DMS153 (cell line): ENCODE data around the gene SYT14.
"Not testable (repeated sequence)": the region's sequence is repeated elsewhere in the genome, so short reads cannot be mapped to it uniquely, and the experiment has no call there.

Experiments used
- DNase-seq: peaks from one replicate; lab custom pipeline; 2025; lab: John Stamatoyannopoulos, UW

SYT14 gene

DNA sequence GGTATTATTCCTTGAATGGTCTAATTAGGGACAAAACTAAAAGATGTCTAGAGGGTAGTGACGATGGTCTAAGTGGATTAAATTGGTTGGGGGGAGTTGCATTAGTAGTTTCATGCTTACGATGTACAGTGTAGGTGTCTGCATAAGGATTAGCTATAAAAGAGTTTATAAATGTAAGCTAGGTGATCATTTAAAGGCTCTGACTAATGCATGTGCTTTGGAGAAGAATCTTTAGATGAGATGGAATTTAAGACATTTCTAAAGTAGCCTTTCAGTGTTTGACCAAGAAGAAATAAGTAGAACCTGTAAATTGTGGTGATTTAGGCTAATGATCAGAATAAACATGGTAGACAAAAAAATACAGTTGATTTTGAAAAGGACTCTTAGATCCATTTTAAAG, 7.4 kb downstream of the SYT14 start:
- DNase-seq, result no peak

DNA sequence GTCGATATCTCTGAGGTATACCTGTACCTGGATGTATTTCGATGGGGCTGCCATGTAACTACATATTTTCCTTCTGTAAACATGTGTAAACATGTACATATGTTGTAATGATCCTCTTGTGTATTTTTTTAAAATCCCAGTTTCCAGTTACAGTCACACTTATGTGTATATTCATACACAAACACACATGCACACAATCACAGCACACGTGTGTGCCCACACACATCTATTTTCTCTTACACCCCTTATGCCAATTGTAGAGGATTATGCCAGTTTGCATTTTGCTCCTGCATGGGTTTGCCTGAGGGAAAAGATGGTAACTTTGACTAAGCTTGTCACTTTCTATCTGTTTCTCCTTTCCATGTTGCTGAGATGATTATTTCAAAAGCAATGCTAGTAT, 10.1 kb downstream of the SYT14 start:
- DNase-seq, result no peak

DNA sequence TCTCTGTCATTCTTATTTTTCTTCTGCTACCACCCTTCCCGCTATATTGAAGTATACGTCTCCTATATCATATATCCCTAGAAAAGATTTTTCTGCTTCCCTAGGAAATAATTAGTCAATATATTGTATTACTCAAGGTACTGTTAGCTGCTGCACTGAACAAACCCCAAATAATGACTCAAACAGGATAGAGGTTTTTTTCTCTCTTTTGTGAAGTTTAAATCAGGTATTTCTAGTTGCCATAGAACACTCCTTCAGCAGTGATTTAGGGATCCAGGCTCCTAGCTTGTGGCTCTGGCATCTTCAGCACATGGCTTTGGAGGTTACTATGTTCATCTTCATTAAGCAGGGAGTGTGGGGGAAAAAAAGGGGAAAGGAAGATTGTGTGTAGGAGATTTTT, 18.1 kb downstream of the SYT14 start:
- no peak for DNase-seq

DNA sequence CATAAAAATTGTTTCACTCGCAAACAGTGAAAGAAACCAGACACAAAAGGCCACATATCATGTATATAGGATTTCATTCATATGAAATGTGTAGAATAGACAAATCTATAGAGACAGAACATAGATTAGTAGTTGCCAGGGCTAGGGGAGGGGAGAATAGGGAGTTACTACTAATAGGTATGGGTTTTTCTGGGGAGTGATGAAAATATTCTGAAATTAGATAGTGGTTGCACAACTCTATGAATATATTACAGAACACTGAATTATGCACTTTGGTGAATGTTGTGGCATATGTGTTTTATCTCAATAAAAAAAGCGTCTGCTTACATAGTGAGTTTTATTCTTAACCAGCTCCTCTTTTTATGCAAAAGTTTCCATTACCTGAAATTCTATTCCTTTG, 21.6 kb downstream of the SYT14 start:
- DNase-seq, result no peak

DNA sequence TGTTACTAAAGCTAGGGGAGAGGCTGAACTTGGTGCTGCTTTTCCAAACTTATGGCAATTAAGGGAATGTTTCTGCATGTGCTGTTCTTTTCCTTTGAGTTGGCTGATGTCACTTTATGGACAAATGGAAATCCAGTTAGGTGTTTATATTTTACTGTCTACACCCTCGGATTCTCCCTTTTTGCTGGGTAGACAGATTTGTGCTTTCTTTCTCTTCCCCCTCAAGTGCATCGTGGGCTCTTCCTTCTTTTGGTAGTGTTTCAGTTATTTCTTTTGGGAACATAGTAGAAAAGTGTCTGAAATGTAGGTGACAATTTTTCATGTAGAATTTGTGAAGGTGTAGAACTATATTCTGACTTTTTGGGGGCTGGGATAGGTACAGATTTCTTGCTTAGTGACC, 22.9 kb downstream of the SYT14 start:
- DNase-seq, result no peak

DNA sequence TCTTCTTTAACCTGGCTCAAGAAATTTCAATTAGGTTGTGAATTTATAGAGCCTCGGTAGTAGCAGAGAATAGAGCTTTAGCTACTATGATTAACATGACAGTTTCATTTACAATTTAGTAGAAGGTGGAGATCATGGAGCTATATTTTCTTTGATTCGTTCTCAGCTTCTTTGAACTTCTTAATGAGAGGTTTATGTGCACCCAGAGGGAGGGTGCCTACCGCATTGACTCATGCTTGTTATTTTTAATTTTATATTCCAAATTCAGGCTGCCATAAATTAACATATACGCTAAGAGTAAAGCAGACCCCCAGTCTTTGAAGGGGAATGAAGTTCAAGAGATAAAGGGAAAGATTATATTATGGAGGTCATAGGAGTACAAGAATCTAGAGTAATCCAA, 24.4 kb downstream of the SYT14 start:
- DNase-seq, result no peak

DNA sequence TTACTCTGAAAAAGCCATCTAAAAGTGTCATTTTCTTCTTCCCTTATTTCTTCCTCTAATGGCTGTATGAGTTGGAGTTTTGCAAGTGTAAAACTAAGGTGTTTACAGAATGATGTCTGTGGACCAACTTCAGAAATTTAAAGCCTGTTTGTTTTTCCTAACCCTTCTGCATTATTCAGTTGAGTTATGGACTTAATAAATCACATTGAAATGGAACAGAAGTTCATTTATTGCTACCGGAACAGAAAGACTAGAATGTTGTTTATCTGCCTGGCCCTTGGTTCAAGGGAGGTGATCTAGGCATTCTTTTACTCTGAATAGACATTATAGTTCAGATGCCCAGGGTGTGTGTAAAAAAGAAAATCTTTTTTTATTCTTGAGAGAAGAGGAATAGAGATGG, 24.8 kb downstream of the SYT14 start:
- DNase-seq, result no peak

DNA sequence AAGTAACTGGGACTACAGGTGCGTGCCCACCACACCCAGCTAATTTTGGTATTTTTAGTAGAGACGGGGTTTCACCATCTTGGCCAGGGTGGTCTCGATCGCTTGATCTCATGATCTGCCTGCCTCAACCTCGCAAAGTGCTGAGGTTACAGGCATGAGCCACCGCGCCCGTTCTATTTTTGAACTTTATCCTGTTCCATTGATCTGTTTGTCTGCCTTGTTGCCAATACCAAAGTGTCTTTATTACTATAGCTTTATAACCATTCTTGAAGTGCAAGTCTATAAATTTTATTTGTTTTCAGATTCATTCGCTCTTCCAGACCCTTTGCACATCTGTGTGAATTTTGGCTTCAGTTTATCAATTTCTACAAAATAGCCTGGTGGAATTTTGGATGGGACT, 28.0 kb downstream of the SYT14 start:
- DNase-seq, result no peak

DNA sequence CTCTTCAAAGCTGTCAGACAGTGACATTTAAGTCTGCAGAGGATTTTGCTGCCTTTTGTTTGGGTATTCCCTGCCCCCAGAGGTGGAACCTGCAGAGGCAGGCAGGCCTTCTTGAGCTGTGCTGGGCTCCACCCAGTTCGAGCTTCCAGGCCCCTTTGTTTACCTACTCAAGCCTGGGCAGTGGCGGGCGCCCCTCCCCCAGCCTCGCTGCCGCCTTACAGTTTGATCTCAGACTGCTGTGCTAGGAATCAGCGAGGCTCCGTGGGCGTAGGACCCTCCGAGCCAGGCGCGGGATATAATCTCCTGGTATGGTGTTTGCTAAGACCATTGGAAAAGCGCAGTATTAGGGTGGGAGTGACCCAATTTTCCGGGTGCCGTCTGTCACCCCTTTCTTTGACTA, 40.7 kb downstream of the SYT14 start:
- not testable (repeated sequence) for DNase-seq

DNA sequence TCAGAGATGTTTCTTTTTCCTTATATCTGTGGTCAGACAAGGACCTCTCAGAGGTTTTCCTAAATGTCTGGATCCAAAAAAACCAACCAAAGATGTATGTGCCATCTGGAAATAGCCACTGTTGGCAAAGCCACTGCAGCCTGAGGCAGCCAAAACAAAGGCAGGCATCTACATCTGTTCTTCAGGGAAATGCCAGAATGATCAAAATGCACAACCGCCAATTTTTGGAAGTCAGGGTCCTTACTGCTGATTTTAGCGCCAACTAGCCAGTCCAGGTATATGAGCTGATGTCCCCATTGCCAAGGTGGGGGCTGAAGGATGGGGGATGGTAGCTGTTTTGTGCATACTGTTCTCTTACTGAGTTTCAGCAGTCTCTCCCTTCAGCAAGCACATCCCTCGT, 45.9 kb downstream of the SYT14 start:
- DNase-seq, result no peak

DNA sequence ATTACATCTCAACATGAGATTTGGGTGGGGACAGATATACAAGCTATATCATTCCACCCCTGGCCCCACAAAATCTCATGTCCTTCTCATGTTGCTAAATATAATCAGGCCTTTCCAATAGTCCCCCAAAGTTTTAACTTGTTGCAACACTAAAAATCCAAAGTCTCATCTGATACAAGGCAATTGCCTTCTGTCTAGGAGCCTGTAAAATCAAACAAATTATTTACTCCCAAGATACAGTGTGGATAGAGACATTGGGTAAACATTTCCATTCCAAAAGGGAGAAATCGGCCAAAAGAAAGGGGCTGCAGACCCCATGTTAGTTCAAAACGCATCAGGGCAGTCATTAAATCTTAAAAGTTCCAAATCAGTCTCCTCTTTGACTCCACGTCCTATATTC, 47.0 kb downstream of the SYT14 start:
- DNase-seq, result no peak

DNA sequence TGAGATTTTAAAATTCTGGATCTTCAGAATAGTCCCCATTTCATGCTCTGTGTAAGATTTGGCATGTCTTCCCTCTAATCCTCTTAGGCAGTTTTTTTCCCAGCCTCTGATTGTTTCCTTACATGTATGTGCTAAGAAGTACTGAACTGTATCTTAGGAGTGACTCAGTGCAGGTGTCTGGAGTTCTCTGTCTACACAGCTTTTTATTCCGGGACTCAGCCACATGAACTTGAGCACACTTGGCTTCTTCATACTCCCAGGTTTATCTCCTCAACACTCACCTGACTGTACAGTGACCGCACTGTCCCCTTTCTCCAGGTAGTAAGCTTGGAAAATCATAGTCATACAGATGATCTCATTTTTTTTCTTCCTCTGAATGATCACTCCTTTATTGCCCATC, 50.7 kb downstream of the SYT14 start:
- DNase-seq, result no peak

DNA sequence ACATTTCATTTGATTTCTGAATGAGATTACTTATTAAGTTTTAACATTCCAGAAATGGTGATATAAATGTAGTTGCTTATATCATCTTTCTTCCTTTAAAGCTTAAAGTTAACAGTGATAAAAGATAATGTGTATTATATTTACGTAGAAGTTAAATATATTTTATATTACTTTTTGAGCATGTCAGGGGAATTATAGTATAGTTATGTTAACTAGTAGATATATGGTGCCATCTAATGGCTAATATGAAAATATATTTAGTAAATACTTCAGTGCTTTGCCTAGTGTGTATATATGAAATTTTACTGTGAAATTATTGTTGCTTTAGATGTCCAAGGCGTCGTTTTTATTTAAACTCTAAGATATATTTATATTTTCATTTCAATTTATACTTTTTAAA, 51.5 kb downstream of the SYT14 start:
- DNase-seq, result peak; percentile 36

DNA sequence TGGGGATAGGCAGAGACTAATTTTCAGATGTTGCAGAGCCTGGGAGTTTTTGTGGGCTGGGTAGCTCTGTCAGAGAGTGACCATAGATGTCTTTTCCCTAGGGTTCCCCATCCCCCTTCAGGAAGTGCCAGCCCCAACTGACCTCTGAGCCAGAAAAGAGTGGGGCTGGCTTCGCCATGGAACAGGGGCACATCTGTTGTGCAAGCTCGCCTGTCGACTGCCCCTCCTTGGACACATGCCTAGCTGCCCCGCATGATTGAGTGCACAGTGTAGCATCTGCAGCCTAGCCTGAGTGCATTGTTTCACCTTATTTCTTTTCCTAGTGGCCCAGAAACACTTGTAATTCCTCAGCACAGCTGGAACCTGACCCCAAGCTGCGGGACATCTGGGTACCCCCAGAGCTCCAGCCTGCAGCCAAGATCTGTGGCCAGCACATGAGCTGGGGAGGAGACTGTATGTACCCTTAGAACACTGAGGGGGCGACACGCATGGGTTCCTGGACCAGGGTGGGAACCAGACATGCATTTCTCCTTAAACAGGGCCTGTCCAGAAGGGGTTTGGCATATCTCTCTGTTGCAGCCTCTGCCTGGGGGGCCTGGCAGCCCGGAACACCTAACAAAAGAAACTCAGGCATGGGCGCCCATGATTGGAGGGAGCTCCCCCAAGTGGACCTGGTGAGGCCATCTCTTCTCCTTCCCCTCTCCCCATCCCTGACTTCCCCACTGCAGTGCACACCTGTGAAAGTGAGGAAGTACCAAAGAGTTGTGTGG, 55.2 kb downstream of the SYT14 start:
- DNase-seq, result no peak

DNA sequence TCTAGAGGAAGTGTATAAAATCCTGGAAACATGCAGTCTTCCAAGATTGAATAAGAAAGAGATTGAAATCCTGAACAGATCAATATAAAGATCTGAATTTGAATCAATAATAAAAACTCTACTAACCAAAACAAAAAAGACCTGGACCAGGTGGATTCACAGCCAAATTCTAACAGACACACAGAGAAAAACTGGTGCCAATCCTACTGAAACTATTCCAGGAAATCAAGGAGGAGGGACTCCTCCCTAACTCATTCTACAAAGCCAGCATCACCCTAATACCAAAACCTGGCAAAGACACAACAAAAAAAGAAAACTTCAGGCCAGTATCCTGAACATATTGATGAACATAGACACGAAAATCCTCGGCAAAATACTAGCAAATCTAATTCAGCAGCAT, 58.3 kb downstream of the SYT14 start:
- DNase-seq, result no peak

DNA sequence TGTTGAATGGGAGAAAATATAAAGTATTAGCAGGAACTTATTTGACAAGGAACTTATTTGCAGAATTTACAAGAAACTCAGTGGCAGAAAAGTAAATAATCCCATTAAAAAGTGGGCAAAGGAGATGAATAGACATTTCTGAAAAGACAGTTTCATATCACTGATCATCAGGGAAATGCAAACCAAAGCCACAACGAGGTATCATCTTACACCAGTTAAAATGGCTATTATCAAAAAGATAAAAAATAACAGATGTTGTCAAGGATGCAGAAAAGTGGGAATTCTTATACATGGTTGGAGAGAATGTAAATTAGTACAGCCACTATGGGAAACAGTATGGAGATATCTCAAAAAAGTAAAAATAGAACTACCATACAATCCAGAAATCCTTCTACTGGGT, 61.0 kb downstream of the SYT14 start:
- no peak for DNase-seq

DNA sequence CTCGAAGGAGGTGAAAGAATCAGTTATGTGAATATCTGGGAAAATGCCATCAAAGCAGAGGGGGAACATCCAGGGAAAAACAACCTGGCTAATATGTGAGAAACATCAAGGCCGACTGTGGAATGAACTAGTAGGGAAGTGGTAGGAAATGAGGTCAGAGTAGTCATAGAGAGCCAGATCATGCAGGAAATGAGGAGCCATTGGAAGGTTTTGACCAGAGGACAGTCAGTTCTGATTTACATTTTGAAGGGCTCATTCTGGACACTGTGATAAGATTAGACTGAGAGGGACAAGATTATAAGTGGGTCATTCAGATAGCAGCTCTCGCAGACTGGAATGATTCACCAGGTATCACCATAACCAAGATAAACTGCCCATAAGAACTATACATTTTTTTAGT, 63.7 kb downstream of the SYT14 start:
- no peak for DNase-seq

DNA sequence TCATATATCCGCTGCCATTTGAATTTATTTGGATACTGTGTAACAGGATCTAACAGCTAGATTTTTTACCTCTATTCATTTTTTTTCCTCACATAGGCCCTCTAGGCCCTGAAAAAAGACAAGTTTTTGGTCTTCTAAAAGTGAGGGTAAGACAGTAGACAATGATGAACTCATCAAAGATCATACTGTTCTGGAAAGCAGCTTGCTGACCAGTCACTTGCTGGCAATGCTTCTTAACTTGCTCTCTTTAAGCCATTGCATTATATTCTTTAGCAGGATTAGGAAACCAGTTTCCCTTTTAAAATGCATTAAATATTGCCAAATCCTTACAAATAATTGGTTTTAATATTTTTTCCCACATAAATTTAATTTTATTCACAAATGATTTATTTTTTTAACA, 65.5 kb downstream of the SYT14 start:
- no peak for DNase-seq

DNA sequence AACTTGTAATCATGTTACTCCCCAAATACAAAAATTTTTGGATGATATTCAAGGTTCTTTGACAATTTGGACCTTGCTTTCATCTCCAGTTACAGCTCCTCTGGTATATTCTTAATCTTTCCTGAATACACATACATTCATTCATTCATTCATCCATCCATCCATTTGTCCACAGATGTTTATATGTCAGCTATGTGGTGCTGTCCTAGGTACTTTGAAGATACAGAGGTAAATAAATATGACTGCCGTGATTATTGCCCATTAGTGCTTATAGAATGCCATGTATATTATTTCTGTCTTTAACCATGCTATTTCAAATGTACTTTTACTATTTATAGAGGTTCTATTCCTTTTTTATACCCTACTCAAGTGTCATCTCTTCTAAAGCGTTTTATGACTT, 72.1 kb downstream of the SYT14 start:
- no peak for DNase-seq

DNA sequence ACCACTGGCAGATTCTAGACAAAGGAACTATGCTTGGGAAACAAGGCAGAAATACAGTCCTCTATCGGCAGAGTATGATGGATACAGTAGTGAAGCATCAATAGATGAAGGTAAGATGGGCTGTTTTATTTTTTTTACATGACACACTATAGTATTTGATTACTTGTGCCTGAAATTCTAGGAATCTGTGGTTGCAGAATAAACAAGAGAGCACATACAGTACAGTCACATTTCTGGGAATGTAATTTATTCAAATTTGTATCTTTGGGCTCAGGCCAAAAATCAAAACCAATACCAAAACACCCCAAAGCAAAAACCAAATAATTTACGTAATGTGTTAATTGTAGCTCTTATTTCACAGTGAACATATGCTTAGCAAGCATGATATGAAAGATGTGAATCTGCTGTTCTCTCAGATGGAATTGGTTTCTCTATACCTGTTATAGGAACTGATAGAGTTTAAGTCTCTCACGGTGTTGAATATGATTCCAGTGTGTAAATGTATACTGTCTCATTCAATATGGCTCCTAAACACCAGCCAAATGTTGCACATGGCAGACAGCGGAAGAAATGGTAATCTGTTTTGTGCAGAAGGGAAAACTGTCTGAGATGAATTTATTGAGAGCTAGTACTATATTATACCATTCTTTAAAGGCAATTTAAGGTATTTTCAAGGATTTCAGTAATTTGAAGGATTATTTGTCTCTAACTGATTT, 83.3 kb downstream of the SYT14 start:
- no peak for DNase-seq

DNA sequence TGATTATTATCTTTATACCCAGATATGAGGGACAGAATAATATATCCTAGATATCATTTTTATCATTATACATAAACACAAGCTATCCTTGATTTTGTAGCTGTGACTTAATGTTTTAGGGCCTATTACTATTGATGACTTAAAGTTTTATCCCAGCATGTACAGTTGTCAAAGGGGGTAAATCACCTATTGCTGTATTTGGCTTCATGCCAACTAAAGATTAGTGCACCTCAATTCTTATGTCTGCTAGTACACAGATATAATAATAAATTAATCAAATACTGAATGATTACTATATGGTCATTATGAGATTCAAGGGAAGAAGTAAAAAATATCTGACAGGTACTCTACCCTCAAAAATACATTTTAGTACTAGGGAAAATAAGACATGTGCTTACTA, 84.0 kb downstream of the SYT14 start:
- DNase-seq, result no peak

DNA sequence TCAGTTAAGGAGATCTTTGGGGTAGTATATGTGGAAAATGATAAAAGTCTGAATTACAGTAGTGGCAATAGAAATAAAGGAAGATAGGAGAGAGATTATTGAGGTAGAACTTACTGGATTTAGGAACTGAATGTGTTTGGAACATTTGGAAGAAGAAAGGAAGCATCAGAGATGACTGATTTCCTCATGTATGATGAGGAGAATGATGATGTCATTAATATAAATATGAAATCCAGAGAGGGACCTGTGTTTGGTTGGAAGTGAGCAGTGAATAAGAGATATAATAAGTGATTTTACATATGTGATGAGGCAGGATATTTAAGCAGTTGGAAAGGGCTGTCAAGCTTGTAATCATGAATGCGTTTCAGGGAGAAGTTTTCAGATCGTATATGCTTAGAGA, 86.3 kb downstream of the SYT14 start:
- no peak for DNase-seq

DNA sequence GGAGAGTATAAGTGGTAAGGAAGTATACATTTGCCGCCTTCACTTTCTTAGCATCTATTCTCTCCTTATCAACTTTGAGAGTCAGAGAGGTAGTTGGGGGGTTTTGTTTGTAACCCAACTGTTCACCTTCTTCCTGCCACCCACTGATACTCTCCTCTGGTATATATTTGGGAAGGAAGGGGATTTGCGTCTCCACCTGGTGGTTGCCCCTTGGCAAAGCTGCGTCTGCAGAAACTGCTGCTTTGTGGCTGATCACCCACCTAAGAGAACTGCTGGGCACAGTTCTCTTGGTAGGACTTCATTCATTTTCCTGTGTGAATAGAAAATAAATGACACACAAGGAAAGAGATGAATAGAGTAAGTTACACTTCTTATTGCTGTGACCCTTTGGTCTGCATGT, 87.0 kb downstream of the SYT14 start:
- DNase-seq, result no peak

DNA sequence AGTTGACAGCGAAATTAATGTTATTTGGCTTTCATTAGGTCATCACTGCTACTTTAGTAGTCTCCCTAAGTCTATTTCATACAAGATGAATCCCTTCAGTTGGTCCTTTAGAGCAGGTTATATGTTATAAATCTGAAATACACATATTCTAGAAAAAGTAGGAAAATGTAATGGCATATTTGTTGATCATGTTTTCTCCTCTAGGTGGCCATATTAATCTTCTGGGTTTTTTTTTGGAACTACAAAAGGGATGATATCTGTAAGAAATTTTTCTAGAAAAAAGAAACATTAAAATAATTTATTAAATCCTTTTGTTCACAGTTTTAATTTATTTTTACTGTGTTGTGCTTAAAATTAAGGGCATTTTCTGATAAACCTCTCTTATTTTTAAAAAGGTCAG, 87.9 kb downstream of the SYT14 start:
- no peak for DNase-seq
